ENCODE data around the gene IQCF2.

DNA sequence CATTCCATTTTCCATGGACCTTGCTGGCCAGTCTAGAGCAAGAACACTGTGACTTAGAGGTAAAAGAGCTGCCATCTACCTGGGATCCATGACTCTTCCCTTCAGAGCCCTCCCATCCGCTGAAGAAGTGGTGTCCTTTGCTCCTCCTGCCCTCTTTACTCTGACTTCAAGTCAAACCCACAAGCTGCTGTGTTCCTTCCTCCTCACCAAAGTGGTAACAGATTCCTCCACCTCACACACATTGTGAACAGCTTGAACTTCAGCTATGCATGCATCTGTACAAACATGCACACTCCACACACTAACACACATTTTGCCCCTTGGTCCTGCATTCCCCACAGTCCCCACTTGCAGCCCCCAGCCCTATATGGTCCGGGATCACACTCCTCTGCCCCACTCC is 13.0 kb downstream of the IQCF2 start:
- TF ChIP-seq, protein P1, sequence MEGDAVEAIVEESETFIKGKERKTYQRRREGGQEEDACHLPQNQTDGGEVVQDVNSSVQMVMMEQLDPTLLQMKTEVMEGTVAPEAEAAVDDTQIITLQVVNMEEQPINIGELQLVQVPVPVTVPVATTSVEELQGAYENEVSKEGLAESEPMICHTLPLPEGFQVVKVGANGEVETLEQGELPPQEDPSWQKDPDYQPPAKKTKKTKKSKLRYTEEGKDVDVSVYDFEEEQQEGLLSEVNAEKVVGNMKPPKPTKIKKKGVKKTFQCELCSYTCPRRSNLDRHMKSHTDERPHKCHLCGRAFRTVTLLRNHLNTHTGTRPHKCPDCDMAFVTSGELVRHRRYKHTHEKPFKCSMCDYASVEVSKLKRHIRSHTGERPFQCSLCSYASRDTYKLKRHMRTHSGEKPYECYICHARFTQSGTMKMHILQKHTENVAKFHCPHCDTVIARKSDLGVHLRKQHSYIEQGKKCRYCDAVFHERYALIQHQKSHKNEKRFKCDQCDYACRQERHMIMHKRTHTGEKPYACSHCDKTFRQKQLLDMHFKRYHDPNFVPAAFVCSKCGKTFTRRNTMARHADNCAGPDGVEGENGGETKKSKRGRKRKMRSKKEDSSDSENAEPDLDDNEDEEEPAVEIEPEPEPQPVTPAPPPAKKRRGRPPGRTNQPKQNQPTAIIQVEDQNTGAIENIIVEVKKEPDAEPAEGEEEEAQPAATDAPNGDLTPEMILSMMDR (conservative IDR thresholded peaks at IDR 0.05; ENCODE audit: low read length), result no peak
- TF ChIP-seq EZH2phosphoT487 (IDR thresholded peaks at IDR 0.05; ENCODE audit: borderline replicate concordance, low read depth, low read length), result no peak
